AML-193 (cell line): ENCODE results near the gene LCE3C.
"Not testable (repeated sequence)": the region's sequence is repeated elsewhere in the genome, so short reads cannot be mapped to it uniquely, and the experiment has no call there.

ENCODE experiments used
- DNase-seq, 2 experiments: peaks; one replicate each; lab custom pipeline; 2025; lab: John Stamatoyannopoulos, UW

LCE3C gene

GRCh38 chr1:152599934-152600333 is at the start of gene LCE3C:
LCE3C (plus strand) TSS chr1:152600234; CDS start chr1:152600732, 498 bp downstream.
- DNase-seq, result no peak

DNA sequence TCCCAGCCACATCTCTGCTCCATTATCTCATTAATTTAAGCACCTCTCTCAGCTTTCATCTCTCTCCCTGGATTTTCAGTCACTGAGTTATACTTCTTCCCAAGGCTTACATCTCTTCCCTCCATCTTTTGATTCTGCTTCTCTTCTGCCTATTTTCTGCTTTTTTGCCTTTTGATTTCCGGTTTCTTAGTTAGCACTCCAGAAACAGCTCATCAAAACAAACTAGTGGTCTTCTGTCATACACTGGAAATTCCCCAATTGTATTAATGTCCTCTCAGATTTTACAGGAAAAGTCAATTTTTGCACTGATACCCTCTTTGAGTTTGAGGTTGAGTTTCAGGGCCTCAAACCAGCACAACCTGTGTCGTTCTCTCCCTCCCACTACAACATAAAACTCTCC is 34.9 kb upstream of the LCE3C start:
- DNase-seq, result no peak

GRCh38 chr1:152565535-152566215 is 34.4 kb upstream of the LCE3C start:
- no peak for DNase-seq

DNA sequence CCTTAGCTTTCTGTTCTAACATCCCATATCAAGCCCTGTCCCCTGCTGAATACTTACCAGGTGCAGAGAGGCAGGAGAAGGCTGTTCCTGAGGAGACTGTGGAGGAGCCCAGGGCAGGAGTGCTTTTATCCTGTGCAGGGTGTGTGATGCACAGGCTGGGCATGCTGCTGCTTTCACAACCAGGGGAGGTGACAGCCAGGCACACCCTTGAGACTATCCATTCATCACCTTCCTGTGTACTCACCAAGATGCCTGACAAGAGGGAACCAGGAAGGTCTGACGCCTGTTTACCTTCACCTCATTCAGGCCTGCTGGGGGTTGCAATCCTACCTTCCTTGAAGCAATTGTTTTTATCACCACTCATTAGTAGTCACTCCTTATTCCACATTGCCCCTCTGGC is 33.4 kb upstream of the LCE3C start, which contains the start of gene LCE3E:
LCE3E (minus strand) TSS at position 100 of the 400 bp plus-strand sequence. CDS start 572 bp downstream, outside the sequence.
- DNase-seq, result no peak

DNA sequence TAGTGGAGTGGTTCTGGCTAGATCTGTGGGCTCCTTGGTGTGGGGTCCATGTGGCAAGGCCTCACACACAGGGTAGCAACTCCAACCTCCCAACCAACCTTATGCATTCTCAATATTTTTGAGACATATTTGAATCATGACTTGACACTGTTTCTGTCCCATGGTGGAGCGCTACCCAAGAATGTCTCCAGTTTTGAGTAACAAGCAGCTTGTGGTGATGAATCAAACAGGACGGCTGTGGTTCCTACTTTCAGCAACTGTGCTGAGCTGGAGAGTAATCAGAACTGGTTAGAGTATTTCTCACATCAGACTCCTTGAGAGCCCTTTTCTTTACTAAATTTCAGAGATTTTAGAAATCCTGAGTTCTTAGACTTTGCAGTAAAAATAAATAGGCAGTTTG is 22.9 kb upstream of the LCE3C start:
- no peak for DNase-seq

GRCh38 chr1:152579526-152579925 is 20.5 kb upstream of the LCE3C start:
- not testable (repeated sequence) for DNase-seq

- DNase-seq, result no peak
Measured at GRCh38 chr1:152580433-152580832, 19.6 kb upstream of the LCE3C start, which contains the start of gene LCE3D. LCE3D (minus strand) TSS chr1:152580516; CDS start chr1:152579936, 580 bp downstream.

DNA sequence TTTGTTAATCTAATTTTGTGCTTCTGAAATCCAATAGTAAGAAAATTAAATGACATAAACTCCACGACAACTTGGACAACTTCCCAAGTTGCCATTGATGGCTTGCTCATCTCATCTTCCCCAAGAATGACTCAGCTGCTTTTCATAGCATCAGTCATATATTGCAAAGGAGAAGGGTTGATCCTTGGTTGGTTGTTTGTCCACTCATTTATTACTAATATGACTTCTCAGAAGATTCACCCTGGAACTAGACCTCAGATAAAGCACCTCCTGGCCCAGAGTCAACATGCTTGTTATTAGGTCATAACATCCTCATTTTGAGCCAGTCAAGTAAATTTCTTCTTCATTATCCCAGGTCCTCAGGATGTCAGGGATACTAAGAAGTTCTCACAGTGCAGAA is 17.4 kb upstream of the LCE3C start:
- no peak for DNase-seq

DNA sequence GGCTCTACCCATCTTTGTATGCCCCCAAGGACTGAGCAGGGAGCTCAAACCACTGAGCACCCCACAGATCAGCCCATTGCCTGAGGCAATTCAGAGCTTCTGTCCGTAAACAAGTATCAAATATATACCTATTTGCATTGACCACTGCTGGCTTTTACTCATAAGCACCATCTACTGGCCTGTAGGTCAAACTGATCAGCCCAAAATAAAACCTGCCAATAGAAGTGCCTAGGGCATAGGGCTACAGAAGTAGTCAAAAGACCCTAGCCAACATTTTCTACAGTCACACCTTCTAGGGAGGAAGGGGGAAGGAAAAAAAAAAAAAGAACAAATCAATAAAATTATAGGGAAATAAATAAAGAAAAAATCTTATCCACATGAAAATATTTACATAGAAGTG is 14.4 kb upstream of the LCE3C start:
- DNase-seq, result no peak

GRCh38 chr1:152596986-152597385 is 3.0 kb upstream of the LCE3C start:
- no peak for DNase-seq

DNA sequence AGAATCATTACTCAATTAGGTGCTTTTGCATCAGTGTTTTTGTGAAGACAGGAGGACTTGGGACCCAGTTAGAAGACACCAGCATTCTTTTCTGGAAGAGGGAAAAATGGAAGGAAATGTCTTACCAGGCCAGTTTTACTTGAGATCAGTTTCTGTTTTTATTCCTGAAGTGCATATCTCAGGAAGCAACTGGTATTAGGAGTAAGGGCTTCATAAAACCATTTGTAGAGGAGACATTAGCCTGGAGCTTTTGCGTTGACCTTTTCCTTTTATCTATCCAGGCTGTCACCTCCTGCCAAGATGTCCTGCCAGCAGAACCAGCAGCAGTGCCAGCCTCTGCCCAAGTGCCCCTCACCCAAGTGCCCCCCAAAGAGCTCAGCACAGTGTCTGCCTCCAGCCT is 13.5 kb downstream of the LCE3C start, which contains the start of gene LCE3B:
LCE3B (plus strand) TSS at position 301 of the 400 bp plus-strand sequence; CDS start at position 301, 0 bp downstream.
- DNase-seq, result no peak

DNA sequence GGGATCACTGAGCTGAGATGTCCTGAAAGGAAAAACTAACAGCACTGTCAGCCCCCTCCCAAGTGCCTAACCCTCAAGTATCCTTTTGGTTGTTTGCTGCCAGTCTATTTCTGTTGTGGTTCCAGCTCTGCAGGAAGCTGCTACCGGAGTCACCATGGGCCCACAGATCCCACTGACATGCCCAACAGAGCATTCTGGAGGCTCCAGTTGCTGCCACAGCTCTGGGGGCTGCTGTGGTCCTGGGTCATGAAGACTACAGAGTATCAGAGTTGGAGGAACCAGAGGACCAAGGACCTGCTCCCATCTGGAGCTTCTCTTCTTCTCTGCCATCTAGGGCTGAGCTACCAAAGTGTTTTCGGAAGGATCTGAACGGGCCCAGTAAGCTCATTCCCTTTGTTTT is 22.0 kb downstream of the LCE3C start:
- DNase-seq, result no peak

- peak; percentile 54 to 67 for DNase-seq
Measured at GRCh38 chr1:152622803-152623202, 22.8 kb downstream of the LCE3C start, which contains the start of gene LCE3A. LCE3A (minus strand) TSS chr1:152623103; CDS start chr1:152623103, 0 bp downstream.

- no peak for DNase-seq
Measured at GRCh38 chr1:152623203-152623844, 23.3 kb downstream of the LCE3C start.

GRCh38 chr1:152626744-152627143 is 26.7 kb downstream of the LCE3C start:
- DNase-seq, result no peak

GRCh38 chr1:152630596-152630995 is 30.6 kb downstream of the LCE3C start:
- DNase-seq, result no peak

DNA sequence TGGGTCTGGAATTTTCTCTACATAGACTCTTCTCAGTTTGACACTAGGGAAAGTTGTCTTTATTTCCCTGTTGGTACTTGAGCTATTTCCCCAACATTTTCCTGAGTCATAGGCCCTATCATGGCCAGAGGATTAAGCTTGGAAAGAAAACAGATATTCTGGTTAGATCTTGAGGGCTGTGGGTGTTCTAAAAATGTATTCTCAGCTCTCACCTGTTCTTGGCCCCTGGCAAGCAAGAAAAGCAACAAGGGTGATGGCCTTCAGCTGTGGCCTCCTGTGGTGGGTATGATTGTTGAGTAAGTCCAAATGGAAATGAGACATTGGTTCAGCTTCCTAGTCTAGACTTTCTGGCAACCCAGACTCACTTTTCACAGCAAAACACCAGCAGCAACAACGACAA is 40.3 kb downstream of the LCE3C start:
- no peak for DNase-seq

GRCh38 chr1:152643945-152644344 is 43.9 kb downstream of the LCE3C start:
- no peak for DNase-seq

GRCh38 chr1:152645146-152645545 is 45.1 kb downstream of the LCE3C start:
- DNase-seq, result no peak

DNA sequence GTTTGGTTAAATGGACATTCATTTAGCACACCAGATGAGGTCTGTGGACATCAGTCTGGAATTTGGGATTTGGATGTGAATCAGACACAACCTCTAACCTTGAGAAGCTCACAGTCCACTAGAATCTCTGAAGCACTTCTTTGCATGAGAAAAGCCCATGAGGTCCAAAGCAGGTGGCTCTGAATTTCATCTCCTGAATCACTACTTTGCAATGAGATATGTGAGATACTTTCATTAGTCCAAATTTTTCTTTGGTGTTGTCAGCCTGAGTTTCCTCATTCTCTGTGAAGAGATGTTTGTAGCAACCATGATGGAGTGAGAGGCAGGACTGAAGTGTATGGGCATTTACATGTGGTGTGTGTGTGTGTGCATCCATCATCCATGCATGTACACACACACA is 46.6 kb downstream of the LCE3C start:
- no peak for DNase-seq
